A673 (cell line): ENCODE results near the gene ZBTB47. TPM values are rescaled to one million over a fixed set of nuclear protein-coding genes. Genes with fewer than 3 reads are reported as not detected.

Source experiments
- BruUV-seq: library from RNA; stranded (reverse); fragments of 400-500 nt; replicated peaks from 2 replicates; lab custom pipeline; 2021; lab: Mats Ljungman, UMichigan
- CTCF ChIA-PET: fragments of 300-600 bp; sonication (Branson Sonifier 250); formaldehyde crosslinking; loops from one replicate; lab custom pipeline; 2022; ENCODE audit warnings: antibody characterized with exemption; lab: Charles Lee
- POLR2A ChIA-PET: fragments of 300-600 bp; sonication (Branson Sonifier 250); formaldehyde crosslinking; loops from one replicate; lab custom pipeline; 2022; ENCODE audit warnings: antibody characterized with exemption; ENCODE audit not compliant: low non-redundant PET; lab: Charles Lee
- DNase-seq: peaks from one replicate; pipeline ENCODE4 v3.0.0-alpha.2; 2015; ENCODE audit warnings: low spot score
- H3K27ac ChIP-seq: fragments of 200-600 bp; sonication (generic); 2 replicates; pipeline ENCODE4 v1.5.1; 2016; ENCODE audit warnings: mixed run types, low read depth, mild to moderate bottlenecking, mixed read lengths, antibody characterized with exemption, low read length; ENCODE audit not compliant: poor library complexity, severe bottlenecking
- H3K27me3 ChIP-seq: fragments of 200-600 bp; sonication (generic); replicated peaks from 2 replicates; pipeline ENCODE4 v1.6.1; 2017; ENCODE audit warnings: mixed run types, low read depth, mild to moderate bottlenecking, mixed read lengths, antibody characterized with exemption, low read length; ENCODE audit not compliant: insufficient read depth, poor library complexity
- H3K36me3 ChIP-seq: fragments of 200-600 bp; sonication (generic); 2 replicates; pipeline ENCODE4 v1.6.1; 2016; ENCODE audit warnings: mixed run types, mild to moderate bottlenecking, mixed read lengths, antibody characterized with exemption, low read length; ENCODE audit not compliant: insufficient read depth, poor library complexity, severe bottlenecking
- H3K4me1 ChIP-seq: fragments of 200-600 bp; sonication (generic); 2 replicates; pipeline ENCODE4 v1.6.1; 2017; ENCODE audit warnings: mixed run types, mild to moderate bottlenecking, mixed read lengths, antibody characterized with exemption, low read length; ENCODE audit not compliant: insufficient read depth, poor library complexity, severe bottlenecking
- H3K4me3 ChIP-seq: fragments of 200-600 bp; sonication (generic); 2 replicates; pipeline ENCODE4 v1.5.1; 2016; ENCODE audit warnings: low read depth, mixed run types, mild to moderate bottlenecking, mixed read lengths, low read length; ENCODE audit not compliant: poor library complexity, severe bottlenecking
- H3K9me3 ChIP-seq: fragments of 200-600 bp; sonication (generic); 2 replicates; pipeline ENCODE4 v1.6.1; 2016; ENCODE audit warnings: mixed run types, low read depth, mild to moderate bottlenecking, mixed read lengths, antibody characterized with exemption, low read length; ENCODE audit not compliant: poor library complexity, severe bottlenecking
- CTCF ChIP-seq: fragments of 300-800, 200-600 bp; sonication (generic); conservative IDR thresholded peaks from 2 replicates; pipeline ENCODE4 v1.5.1; 2017; ENCODE audit warnings: low read depth, mild to moderate bottlenecking, antibody characterized with exemption, low read length, moderate library complexity, mixed read lengths
- EZH2 ChIP-seq: fragments of 200-600 bp; sonication (generic); IDR thresholded peaks from 2 replicates; pipeline ENCODE4 v1.6.1; 2017; ENCODE audit warnings: borderline replicate concordance, low read depth, mild to moderate bottlenecking, mixed read lengths, antibody characterized with exemption, low read length; ENCODE audit not compliant: poor library complexity, severe bottlenecking
- intact Hi-C: fragments of 100-400 bp; cut with micrococcal nuclease; formaldehyde crosslinking; loops from one replicate; pipeline ENCODE4 v1.10.0; 2022; ENCODE audit not compliant: unreplicated experiment
- total RNA-seq: library from RNA; stranded (reverse); gene quantifications from 2 replicates; pipeline ENCODE4 v1.2.3, GENCODE V29; 2021

ZBTB47 gene
- total RNA-seq, 1 experiment from 2014 or later: 4.4 TPM

- CTCF ChIA-PET: no interaction called here
- intact Hi-C loops: no loop called here
- H3K36me3 ChIP-seq: no peaks in the 10 kb centered on the region
- H3K4me3 ChIP-seq: no peak overlapping the region
- no TSS peak for BruUV-seq
- no peak for DNase-seq
- TF ChIP-seq EZH2 (no peak), CTCF (no peak)
- H3K4me1 ChIP-seq: no peaks in the 10 kb centered on the region
- no peak overlapping the region for H3K27ac ChIP-seq
- no peaks in the 10 kb centered on the region for H3K9me3 ChIP-seq
- POLR2A ChIA-PET: no interaction called here
- H3K27me3 ChIP-seq: no peaks in the 10 kb centered on the region
Observed at GRCh38 chr3:42699511-42699971, 46.0 kb downstream of the ZBTB47 start.

DNA sequence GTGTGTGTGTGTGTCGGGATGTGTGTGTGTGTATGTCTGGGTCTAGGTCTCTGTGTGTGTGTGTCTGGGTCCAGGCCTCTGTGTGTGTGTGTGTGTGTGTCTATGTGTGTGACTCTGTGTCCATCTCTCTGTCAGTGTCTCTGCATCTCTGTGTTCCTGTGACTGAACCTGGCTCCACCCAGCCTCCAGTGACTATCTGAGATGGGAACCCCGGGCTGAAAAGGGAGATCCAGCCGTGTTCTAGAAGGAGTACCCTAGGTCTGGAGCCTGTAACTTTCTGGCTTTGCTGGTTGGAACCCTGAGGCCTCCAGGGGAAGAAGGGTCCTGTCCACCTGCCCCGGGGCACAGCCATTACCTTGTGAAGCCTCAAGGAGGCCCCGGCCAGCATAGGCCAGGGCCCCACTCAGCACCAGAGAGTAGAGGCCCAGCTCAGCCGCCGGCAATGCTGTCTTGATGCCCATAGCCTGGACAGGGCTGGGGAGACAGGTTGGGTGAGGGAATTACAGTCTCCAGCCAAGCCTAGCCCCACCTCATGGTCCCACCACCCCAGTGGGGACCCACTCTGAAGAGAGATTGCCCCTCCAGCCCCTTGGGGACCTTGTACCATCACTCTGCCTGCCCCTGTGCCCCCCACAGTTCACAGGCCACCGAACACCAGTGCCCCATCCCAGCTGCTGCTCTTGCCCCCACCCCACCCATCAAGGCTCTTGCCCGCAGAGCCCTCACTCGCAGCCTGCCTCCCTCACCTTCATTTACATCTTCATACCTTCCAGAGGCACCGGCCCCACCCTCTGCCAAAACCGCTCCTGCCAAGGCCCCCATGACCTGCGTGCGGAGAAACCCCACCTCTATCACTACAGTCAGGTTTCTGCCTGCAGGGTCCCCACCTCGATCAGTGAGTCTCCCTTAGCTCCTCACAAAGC, 47.1 kb downstream of the ZBTB47 start:
- Histone ChIP-seq H3K27me3 (no peaks in the 10 kb centered on the region), H3K36me3 (no peaks in the 10 kb centered on the region), H3K9me3 (no peaks in the 10 kb centered on the region), H3K27ac (no peak overlapping the region), H3K4me3 (no peak overlapping the region), H3K4me1 (no peaks in the 10 kb centered on the region)
- BruUV-seq: no TSS peak
- POLR2A ChIA-PET: no interaction called here
- DNase-seq: no peak
- TF ChIP-seq EZH2 (no peak), CTCF (no peak)
- CTCF ChIA-PET: no interaction called here
- intact Hi-C loops: no loop called here

DNA sequence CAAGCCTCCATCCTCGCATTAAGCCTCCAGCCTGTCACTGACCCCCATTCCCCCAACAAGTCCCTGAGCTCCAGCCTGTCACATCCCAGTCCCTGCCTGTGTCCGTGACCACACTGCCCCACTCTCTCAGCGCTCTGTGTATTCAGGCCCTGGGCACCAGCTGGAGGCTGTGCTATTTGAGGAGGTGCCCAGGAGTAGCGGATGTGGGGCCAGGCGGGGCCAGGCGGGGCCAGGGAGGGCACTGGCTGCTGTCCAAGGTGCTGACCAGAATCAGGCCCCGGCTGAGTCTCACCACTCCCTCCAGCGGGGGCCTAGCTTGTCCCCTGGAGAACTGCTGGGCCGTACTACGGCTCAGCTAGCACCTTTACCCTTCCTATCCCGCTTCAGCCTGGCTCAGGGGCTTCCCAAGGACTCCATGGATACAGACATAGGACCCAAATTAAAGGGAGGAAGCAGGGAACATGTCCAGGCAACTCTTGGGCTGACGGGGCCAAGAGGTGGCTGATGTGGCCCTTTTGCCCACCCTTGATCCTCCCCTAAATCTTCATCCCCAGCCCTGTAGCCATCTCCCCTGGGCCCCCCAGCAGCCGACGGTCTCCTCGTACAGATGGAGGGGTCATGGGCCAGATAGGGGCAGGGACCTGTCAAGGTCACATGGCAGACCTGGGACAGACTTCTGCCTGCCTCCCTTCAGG, 48.0 kb downstream of the ZBTB47 start:
- intact Hi-C loops: no loop called here
- Histone ChIP-seq H3K4me3 (no peak overlapping the region), H3K4me1 (no peaks in the 10 kb centered on the region), H3K27me3 (no peaks in the 10 kb centered on the region), H3K36me3 (no peaks in the 10 kb centered on the region), H3K27ac (no peak overlapping the region), H3K9me3 (no peaks in the 10 kb centered on the region)
- POLR2A ChIA-PET: interaction anchor here (0.6 kb wide), 1 partner anchor 12 kb away, joined by 3 read pairs; no protein-coding TSS in a partner anchor
- DNase-seq: no peak
- TF ChIP-seq CTCF (no peak), EZH2 (no peak)
- CTCF ChIA-PET: no interaction called here
- no TSS peak for BruUV-seq
